GM19099 (cell line): Measurements from ENCODE around the gene INHA.

ENCODE experiments used
- POLR2A ChIP-seq: IDR thresholded peaks from 3 replicates; pipeline ENCODE4 v1.6.1; 2011; ENCODE audit warnings: low read depth; ENCODE audit not compliant: insufficient read length; ENCODE audit errors: extremely low read depth

The INHA gene

GRCh38 chr2:219549619-219550018 lies 22.5 kb upstream of the INHA start:
- no peak for TF ChIP-seq POLR2A

GRCh38 chr2:219551441-219552381 lies 20.4 kb upstream of the INHA start:
- no peak for TF ChIP-seq POLR2A

- no peak for TF ChIP-seq POLR2A
Observed at GRCh38 chr2:219552382-219553167, 19.5 kb upstream of the INHA start.

GRCh38 chr2:219553168-219553417 lies 19.0 kb upstream of the INHA start:
- no peak for TF ChIP-seq POLR2A

- no peak for TF ChIP-seq POLR2A
Observed at GRCh38 chr2:219553463-219553963, 18.6 kb upstream of the INHA start.

GRCh38 chr2:219554350-219554749 lies 17.8 kb upstream of the INHA start:
- TF ChIP-seq POLR2A, result no peak

- no peak for TF ChIP-seq POLR2A
Observed at GRCh38 chr2:219555956-219556355, 16.2 kb upstream of the INHA start.

- no peak for TF ChIP-seq POLR2A
Observed at GRCh38 chr2:219556413-219556812, 15.7 kb upstream of the INHA start.

- no peak for TF ChIP-seq POLR2A
Observed at GRCh38 chr2:219557320-219557719, 14.8 kb upstream of the INHA start.

- no peak for TF ChIP-seq POLR2A
Observed at GRCh38 chr2:219557791-219558785, 14.0 kb upstream of the INHA start.

- no peak for TF ChIP-seq POLR2A
Observed at GRCh38 chr2:219559156-219559915, 12.8 kb upstream of the INHA start.

- no peak for TF ChIP-seq POLR2A
Observed at GRCh38 chr2:219560037-219560892, 11.8 kb upstream of the INHA start.

GRCh38 chr2:219560893-219561178 lies 11.3 kb upstream of the INHA start:
- TF ChIP-seq POLR2A, result no peak

GRCh38 chr2:219561179-219562048 lies 10.7 kb upstream of the INHA start:
- TF ChIP-seq POLR2A, result no peak
